Activated CD8-positive, alpha-beta T cell treated with anti-CD3 and anti-CD28 coated beads for 36 hours (primary cell): ENCODE data around the gene RAD51. TPM values are rescaled to one million over a fixed set of nuclear protein-coding genes. Genes with fewer than 3 reads are reported as not detected.

Experiments used
- ATAC-seq: fragments of 200-7000 bp; cut with Tn5 transposase; one replicate; pipeline ENCODE4 v1.10.0; 2021; ENCODE audit warnings: mild to moderate bottlenecking, moderate library complexity
- CTCF ChIA-PET: fragments of 350-600 bp; sonication (Branson Sonifier 250); formaldehyde crosslinking; loops from one replicate; lab custom pipeline; 2021; ENCODE audit warnings: antibody characterized with exemption; lab: Charles Lee
- POLR2A ChIA-PET: fragments of 350-600 bp; sonication (Branson Sonifier 250); formaldehyde crosslinking; loops from one replicate; lab custom pipeline; 2021; ENCODE audit warnings: antibody characterized with exemption; lab: Charles Lee
- DNase-seq: peaks from one replicate; pipeline ENCODE4 v3.0.0-alpha.2; 2020
- H3K27ac Mint-ChIP-seq: one replicate; pipeline ENCODE4 v1.8.0; 2021; ENCODE audit warnings: mild to moderate bottlenecking, mixed read lengths
- H3K27me3 Mint-ChIP-seq: one replicate; pipeline ENCODE4 v1.8.0; 2021; ENCODE audit warnings: mixed read lengths
- H3K36me3 Mint-ChIP-seq: one replicate; pipeline ENCODE4 v1.8.0; 2021; ENCODE audit warnings: low read depth, mixed read lengths
- H3K4me1 Mint-ChIP-seq: one replicate; pipeline ENCODE4 v1.8.0; 2021; ENCODE audit warnings: low read depth, mixed read lengths
- H3K4me3 Mint-ChIP-seq: one replicate; pipeline ENCODE4 v1.8.0; 2021; ENCODE audit warnings: mild to moderate bottlenecking, moderate library complexity, mixed read lengths
- H3K9me3 Mint-ChIP-seq: one replicate; pipeline ENCODE4 v1.8.0; 2021; ENCODE audit warnings: mixed read lengths
- CTCF ChIP-seq: fragments of 200-600 bp; IDR thresholded peaks from one replicate; pipeline ENCODE4 v1.8.0; 2022; ENCODE audit warnings: antibody characterized with exemption, mild to moderate bottlenecking
- intact Hi-C: fragments of 100-400 bp; cut with micrococcal nuclease; formaldehyde crosslinking; loops from one replicate; pipeline ENCODE4 v1.10.0; 2022
- total RNA-seq, 2 experiments: library from RNA; stranded (reverse); gene quantifications; one replicate each; pipeline ENCODE4 v1.2.3, GENCODE V29; 2021

The RAD51 gene
- total RNA-seq, 2 experiments from 2014 or later: 66.5 to 77.0 TPM

- CTCF ChIA-PET: interaction anchor here (0.8 to 2.7 kb wide), 2 partner anchors 9 to 184 kb away, joined by 3 to 16 read pairs; no protein-coding TSS in a partner anchor
Observed at GRCh38 chr15:40773902-40774301, 78.9 kb downstream of the RAD51 start.

GRCh38 chr15:40775007-40775406 is 80.0 kb downstream of the RAD51 start:
- ATAC-seq (no peak), DNase-seq (no peak)
- peaks cover 15% of the 10 kb centered on the region for H3K36me3 Mint-ChIP-seq
- no peaks in the 10 kb centered on the region for H3K27me3 Mint-ChIP-seq
- H3K9me3 Mint-ChIP-seq: no peaks in the 10 kb centered on the region
- H3K4me1 Mint-ChIP-seq: peaks cover 16% of the 10 kb centered on the region
- no peak overlapping the region for H3K27ac Mint-ChIP-seq
- no peak for TF ChIP-seq CTCF
- ChIA-PET CTCF (interaction anchor here (1.3 kb wide), 1 partner anchor 15 kb away, joined by 3 read pairs; no protein-coding TSS in a partner anchor), POLR2A (no interaction called here)
- intact Hi-C loops: no loop called here
- no peak overlapping the region for H3K4me3 Mint-ChIP-seq

More at GRCh38 chr15:40773902-40774301, 78.9 kb downstream of the RAD51 start:
- H3K9me3 Mint-ChIP-seq: no peaks in the 10 kb centered on the region
- intact Hi-C loops: no loop called here
- peaks cover 14% of the 10 kb centered on the region for H3K36me3 Mint-ChIP-seq
- peaks cover 28% of the 10 kb centered on the region for H3K4me1 Mint-ChIP-seq
- POLR2A ChIA-PET: no interaction called here
- TF ChIP-seq CTCF: no peak
- no peak overlapping the region for H3K27ac Mint-ChIP-seq
- no peak overlapping the region for H3K4me3 Mint-ChIP-seq
- ATAC-seq (no peak), DNase-seq (no peak)
- no peaks in the 10 kb centered on the region for H3K27me3 Mint-ChIP-seq

GRCh38 chr15:40775740-40776536 is 81.0 kb downstream of the RAD51 start:
- no peak overlapping the region for H3K27ac Mint-ChIP-seq
- no peak overlapping the region for H3K4me3 Mint-ChIP-seq
- H3K4me1 Mint-ChIP-seq: peaks cover 9% of the 10 kb centered on the region
- POLR2A ChIA-PET: interaction anchor here (1.0 to 1.3 kb wide), 3 partner anchors 12 to 81 kb away, joined by 3 to 5 read pairs (median 4); partner anchors contain the start of genes GCHFR and RAD51
- H3K9me3 Mint-ChIP-seq: no peaks in the 10 kb centered on the region
- H3K27me3 Mint-ChIP-seq: no peaks in the 10 kb centered on the region
- CTCF ChIA-PET: interaction anchor here (0.7 to 2.0 kb wide), 5 partner anchors 10 to 31 kb away, joined by 3 to 8 read pairs (median 3); no protein-coding TSS in a partner anchor
- intact Hi-C loops: no loop called here
- peaks cover 13% of the 10 kb centered on the region for H3K36me3 Mint-ChIP-seq
- DNase-seq: no peak
- ATAC-seq: no peak
- TF ChIP-seq CTCF: no peak

GRCh38 chr15:40776537-40777141 is 81.7 kb downstream of the RAD51 start:
- Mint-ChIP-seq H3K27ac (peak overlapping the region; percentile 52), H3K9me3 (no peaks in the 10 kb centered on the region), H3K4me3 (no peak overlapping the region), H3K4me1 (peaks cover 9% of the 10 kb centered on the region), H3K27me3 (no peaks in the 10 kb centered on the region), H3K36me3 (peaks cover 13% of the 10 kb centered on the region)
- ChIA-PET CTCF (interaction anchor here (0.7 to 2.0 kb wide), 4 partner anchors 9 to 31 kb away, joined by 3 to 8 read pairs (median 4); no protein-coding TSS in a partner anchor), POLR2A (interaction anchor here (1.0 to 1.3 kb wide), 3 partner anchors 12 to 82 kb away, joined by 3 to 5 read pairs (median 4); partner anchors contain the start of genes GCHFR and RAD51)
- peak; percentile 83 for DNase-seq
- ATAC-seq: peak; percentile 99
- TF ChIP-seq CTCF: no peak
- intact Hi-C loops: no loop called here

Other genes starting within 250 kb of the RAD51 start
- gene CHST14, start 224.2 kb upstream of the RAD51 start, total RNA-seq: 1 to 10 TPM; 4.3 to 5.1 TPM
- gene CCDC32, start 130.1 kb upstream of the RAD51 start, total RNA-seq: 10 to 100 TPM; 21.3 to 22.0 TPM
- 10 to 100 TPM; 17.2 to 19.0 TPM for gene RPUSD2, start 125.9 kb upstream of the RAD51 start, total RNA-seq
- gene KNL1, start 100.9 kb upstream of the RAD51 start, total RNA-seq: 10 to 100 TPM; 20.9 to 22.8 TPM
- gene RMDN3, start 60.1 kb downstream of the RAD51 start, total RNA-seq: 10 to 100 TPM; 20.8 to 21.6 TPM
- gene GCHFR, start 68.9 kb downstream of the RAD51 start, total RNA-seq: 10 to 100 TPM; 44.8 to 46.6 TPM
- gene C15orf62, start 74.8 kb downstream of the RAD51 start, total RNA-seq: under 1 TPM; 0.61 to 0.63 TPM
- 10 to 100 TPM; 20.1 to 22.7 TPM for gene ZFYVE19, start 111.9 kb downstream of the RAD51 start, total RNA-seq
- gene DNAJC17, start 112.3 kb downstream of the RAD51 start, total RNA-seq: 10 to 100 TPM; 35.8 to 35.9 TPM
- not detected for gene PPP1R14D, start 133.5 kb downstream of the RAD51 start, total RNA-seq
- gene SPINT1, start 148.9 kb downstream of the RAD51 start, total RNA-seq: 1 to 10 TPM; 6.3 to 6.5 TPM
- gene RHOV, start 179.1 kb downstream of the RAD51 start, total RNA-seq: under 1 TPM; 0.40 to 0.41 TPM
- 1 to 10 TPM; 6.1 TPM for gene VPS18, start 199.3 kb downstream of the RAD51 start, total RNA-seq
- gene DLL4, start 234.2 kb downstream of the RAD51 start, total RNA-seq: not detected